Measurements from ENCODE around the gene RNF187. TPM values are rescaled to one million over a fixed set of nuclear protein-coding genes. Genes with fewer than 3 reads are reported as not detected.

Gene RNF187
- total RNA-seq, 1 experiment from 2014 or later, result 141 TPM

- no peak for TF ChIP-seq ZNF532 (CRISPR knock-in tag; IDR thresholded peaks at IDR 0.05; ENCODE audit: borderline replicate concordance)
Observed at GRCh38 chr1:228515200-228515834, 28.1 kb downstream of the RNF187 start (continued).

GRCh38 chr1:228517655-228518054, 30.5 kb downstream of the RNF187 start:
- H3K36me3 Mint-ChIP-seq, result no peaks in the 10 kb centered on the region
- no peak for DNase-seq (ENCODE audit: low spot score)
- POLR2A ChIA-PET, result no interaction called here
- H3K27me3 Mint-ChIP-seq (ENCODE audit: low read depth), result peaks cover 95% of the 10 kb centered on the region
- TF ChIP-seq E2F5 (CRISPR knock-in tag; IDR thresholded peaks at IDR 0.05) (no peak), STAT6 (CRISPR knock-in tag; conservative IDR thresholded peaks at IDR 0.05; ENCODE audit: low read depth) (no peak), ZMAT4 (CRISPR knock-in tag; IDR thresholded peaks at IDR 0.05) (no peak), JUN (CRISPR knock-in tag; IDR thresholded peaks at IDR 0.05) (no peak), ZNF423 (CRISPR knock-in tag; IDR thresholded peaks at IDR 0.05) (no peak), E2F4 (CRISPR knock-in tag; IDR thresholded peaks at IDR 0.05; ENCODE audit: borderline replicate concordance, low read depth) (no peak), ZNF219 (CRISPR knock-in tag; IDR thresholded peaks at IDR 0.05; ENCODE audit: borderline replicate concordance) (no peak), ZNF232 (CRISPR knock-in tag; IDR thresholded peaks at IDR 0.05) (no peak), ZNF425 (CRISPR knock-in tag; conservative IDR thresholded peaks at IDR 0.05) (no peak), TCF7 (CRISPR knock-in tag; IDR thresholded peaks at IDR 0.05; ENCODE audit: low read depth) (no peak), NFYB (CRISPR knock-in tag; conservative IDR thresholded peaks at IDR 0.05; ENCODE audit: low read depth) (no peak)
- H3K4me1 Mint-ChIP-seq, result no peaks in the 10 kb centered on the region
- no peak overlapping the region for H3K4me3 Mint-ChIP-seq
- no peak overlapping the region for H3K27ac Mint-ChIP-seq
- CTCF ChIA-PET, result no interaction called here
- H3K9me3 Mint-ChIP-seq, result no peaks in the 10 kb centered on the region
- ATAC-seq, result no peak

All from WTC11 (cell line).